Measurements from ENCODE around the gene PCDHB4. TPM values are rescaled to one million over a fixed set of nuclear protein-coding genes. Genes with fewer than 3 reads are reported as not detected.

The PCDHB4 gene
- total and polyA plus RNA-seq, 4 donors, result 0.14 to 0.36 (median 0.17) TPM

DNA sequence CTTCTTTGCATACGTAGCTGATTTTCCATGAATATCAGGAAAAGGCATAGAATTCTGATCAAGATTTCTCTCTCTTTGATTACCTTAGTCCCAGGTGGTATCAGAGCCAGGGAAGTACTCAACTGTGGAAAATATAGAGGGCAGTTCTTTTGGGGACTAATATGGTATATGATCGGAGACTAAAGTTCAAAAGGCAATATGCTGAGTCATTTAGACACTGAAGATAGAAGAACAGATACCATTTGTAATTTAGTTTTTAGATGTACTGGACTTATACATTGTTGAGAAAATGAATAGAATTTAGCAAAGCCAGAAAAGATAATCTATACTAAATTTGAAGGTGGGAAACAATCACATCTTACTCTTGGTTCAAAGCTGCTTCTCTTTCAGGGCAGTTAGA is 16.3 kb upstream of the PCDHB4 start:
- DNase-seq (ENCODE audit: low spot score), result no peak
- H3K27me3 ChIP-seq (ENCODE audit: control insufficient read depth in 4 of 4, insufficient read depth in 4 of 4, low read length in 3 of 4), result no peaks in the 10 kb centered on the region
- H3K9me3 ChIP-seq (ENCODE audit: control insufficient read depth in 4 of 4, low read length in 3 of 4), result peaks cover 6 to 18% (median 12%) of the 10 kb centered on the region in 4 donors
- TF ChIP-seq FOXA2 (IDR thresholded peaks at IDR 0.05), result no peak
- TF ChIP-seq RAD21 (IDR thresholded peaks at IDR 0.05), result no peak
- no peak for TF ChIP-seq HNF4A (conservative IDR thresholded peaks at IDR 0.05)
- TF ChIP-seq GABPA (IDR thresholded peaks at IDR 0.05 in 1 of 2, conservative IDR thresholded peaks at IDR 0.05 in 1 of 2), result no peak
- no peak for TF ChIP-seq HNF4G (IDR thresholded peaks at IDR 0.05)
- no peak for TF ChIP-seq SP1 (IDR thresholded peaks at IDR 0.05)
- TF ChIP-seq, protein P1, sequence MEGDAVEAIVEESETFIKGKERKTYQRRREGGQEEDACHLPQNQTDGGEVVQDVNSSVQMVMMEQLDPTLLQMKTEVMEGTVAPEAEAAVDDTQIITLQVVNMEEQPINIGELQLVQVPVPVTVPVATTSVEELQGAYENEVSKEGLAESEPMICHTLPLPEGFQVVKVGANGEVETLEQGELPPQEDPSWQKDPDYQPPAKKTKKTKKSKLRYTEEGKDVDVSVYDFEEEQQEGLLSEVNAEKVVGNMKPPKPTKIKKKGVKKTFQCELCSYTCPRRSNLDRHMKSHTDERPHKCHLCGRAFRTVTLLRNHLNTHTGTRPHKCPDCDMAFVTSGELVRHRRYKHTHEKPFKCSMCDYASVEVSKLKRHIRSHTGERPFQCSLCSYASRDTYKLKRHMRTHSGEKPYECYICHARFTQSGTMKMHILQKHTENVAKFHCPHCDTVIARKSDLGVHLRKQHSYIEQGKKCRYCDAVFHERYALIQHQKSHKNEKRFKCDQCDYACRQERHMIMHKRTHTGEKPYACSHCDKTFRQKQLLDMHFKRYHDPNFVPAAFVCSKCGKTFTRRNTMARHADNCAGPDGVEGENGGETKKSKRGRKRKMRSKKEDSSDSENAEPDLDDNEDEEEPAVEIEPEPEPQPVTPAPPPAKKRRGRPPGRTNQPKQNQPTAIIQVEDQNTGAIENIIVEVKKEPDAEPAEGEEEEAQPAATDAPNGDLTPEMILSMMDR (IDR thresholded peaks at IDR 0.05; ENCODE audit: low read depth, low read length, missing input control), result no peak
- TF ChIP-seq FOXA1 (IDR thresholded peaks at IDR 0.05), result no peak
- TF ChIP-seq YY1 (IDR thresholded peaks at IDR 0.05), result no peak
- no peak for TF ChIP-seq RXRA (IDR thresholded peaks at IDR 0.05)
- no peak for TF ChIP-seq TAF1 (conservative IDR thresholded peaks at IDR 0.05)
- TF ChIP-seq, protein P2, sequence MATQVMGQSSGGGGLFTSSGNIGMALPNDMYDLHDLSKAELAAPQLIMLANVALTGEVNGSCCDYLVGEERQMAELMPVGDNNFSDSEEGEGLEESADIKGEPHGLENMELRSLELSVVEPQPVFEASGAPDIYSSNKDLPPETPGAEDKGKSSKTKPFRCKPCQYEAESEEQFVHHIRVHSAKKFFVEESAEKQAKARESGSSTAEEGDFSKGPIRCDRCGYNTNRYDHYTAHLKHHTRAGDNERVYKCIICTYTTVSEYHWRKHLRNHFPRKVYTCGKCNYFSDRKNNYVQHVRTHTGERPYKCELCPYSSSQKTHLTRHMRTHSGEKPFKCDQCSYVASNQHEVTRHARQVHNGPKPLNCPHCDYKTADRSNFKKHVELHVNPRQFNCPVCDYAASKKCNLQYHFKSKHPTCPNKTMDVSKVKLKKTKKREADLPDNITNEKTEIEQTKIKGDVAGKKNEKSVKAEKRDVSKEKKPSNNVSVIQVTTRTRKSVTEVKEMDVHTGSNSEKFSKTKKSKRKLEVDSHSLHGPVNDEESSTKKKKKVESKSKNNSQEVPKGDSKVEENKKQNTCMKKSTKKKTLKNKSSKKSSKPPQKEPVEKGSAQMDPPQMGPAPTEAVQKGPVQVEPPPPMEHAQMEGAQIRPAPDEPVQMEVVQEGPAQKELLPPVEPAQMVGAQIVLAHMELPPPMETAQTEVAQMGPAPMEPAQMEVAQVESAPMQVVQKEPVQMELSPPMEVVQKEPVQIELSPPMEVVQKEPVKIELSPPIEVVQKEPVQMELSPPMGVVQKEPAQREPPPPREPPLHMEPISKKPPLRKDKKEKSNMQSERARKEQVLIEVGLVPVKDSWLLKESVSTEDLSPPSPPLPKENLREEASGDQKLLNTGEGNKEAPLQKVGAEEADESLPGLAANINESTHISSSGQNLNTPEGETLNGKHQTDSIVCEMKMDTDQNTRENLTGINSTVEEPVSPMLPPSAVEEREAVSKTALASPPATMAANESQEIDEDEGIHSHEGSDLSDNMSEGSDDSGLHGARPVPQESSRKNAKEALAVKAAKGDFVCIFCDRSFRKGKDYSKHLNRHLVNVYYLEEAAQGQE (IDR thresholded peaks at IDR 0.05), result no peak
- TF ChIP-seq, protein P3, sequence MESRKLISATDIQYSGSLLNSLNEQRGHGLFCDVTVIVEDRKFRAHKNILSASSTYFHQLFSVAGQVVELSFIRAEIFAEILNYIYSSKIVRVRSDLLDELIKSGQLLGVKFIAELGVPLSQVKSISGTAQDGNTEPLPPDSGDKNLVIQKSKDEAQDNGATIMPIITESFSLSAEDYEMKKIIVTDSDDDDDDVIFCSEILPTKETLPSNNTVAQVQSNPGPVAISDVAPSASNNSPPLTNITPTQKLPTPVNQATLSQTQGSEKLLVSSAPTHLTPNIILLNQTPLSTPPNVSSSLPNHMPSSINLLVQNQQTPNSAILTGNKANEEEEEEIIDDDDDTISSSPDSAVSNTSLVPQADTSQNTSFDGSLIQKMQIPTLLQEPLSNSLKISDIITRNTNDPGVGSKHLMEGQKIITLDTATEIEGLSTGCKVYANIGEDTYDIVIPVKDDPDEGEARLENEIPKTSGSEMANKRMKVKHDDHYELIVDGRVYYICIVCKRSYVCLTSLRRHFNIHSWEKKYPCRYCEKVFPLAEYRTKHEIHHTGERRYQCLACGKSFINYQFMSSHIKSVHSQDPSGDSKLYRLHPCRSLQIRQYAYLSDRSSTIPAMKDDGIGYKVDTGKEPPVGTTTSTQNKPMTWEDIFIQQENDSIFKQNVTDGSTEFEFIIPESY (IDR thresholded peaks at IDR 0.05), result no peak
- TF ChIP-seq EGR1 (IDR thresholded peaks at IDR 0.05; ENCODE audit: low read depth in 2 of 2), result no peak
- no peak for TF ChIP-seq MAX (IDR thresholded peaks at IDR 0.05)
- TF ChIP-seq NR2F2 (IDR thresholded peaks at IDR 0.05), result no peak
- TF ChIP-seq JUND (IDR thresholded peaks at IDR 0.05), result no peak
- no peak for TF ChIP-seq ATF3 (IDR thresholded peaks at IDR 0.05)
- no peaks in the 10 kb centered on the region for H3K36me3 ChIP-seq (ENCODE audit: control insufficient read depth in 4 of 4, insufficient read depth in 3 of 4, low read depth in 1 of 4, low read length in 3 of 4)
- no peak overlapping the region for H3K9ac ChIP-seq (ENCODE audit: low read depth in 1 of 2, low read length in 2 of 2)
- 77% methylated on average over 2 of the region's 2 CpGs for WGBS
- no peak overlapping the region for H3K4me3 ChIP-seq (ENCODE audit: low read depth in 1 of 3, low read length in 3 of 3)
- H3K4me1 ChIP-seq (ENCODE audit: control insufficient read depth in 4 of 4, insufficient read depth in 4 of 4, low read length in 3 of 4), result no peaks in the 10 kb centered on the region
- no peak overlapping the region for H3K27ac ChIP-seq (ENCODE audit: low read depth in 1 of 2, low read length in 2 of 2)

All from liver (tissue), 9 donors.